A673 (cell line): ENCODE results near the gene TRMO.

Experiments
- EZH2 ChIP-seq: fragments of 200-600 bp; sonication (generic); IDR thresholded peaks from 2 replicates; pipeline ENCODE4 v1.6.1; 2017; ENCODE audit warnings: borderline replicate concordance, low read depth, mild to moderate bottlenecking, mixed read lengths, antibody characterized with exemption, low read length; ENCODE audit not compliant: poor library complexity, severe bottlenecking
- TF ChIP-seq, protein P1 (sequence below): fragments of 300-800, 200-600 bp; sonication (generic); conservative IDR thresholded peaks from 2 replicates; pipeline ENCODE4 v1.5.1; 2017; ENCODE audit warnings: low read depth, mild to moderate bottlenecking, antibody characterized with exemption, low read length, moderate library complexity, mixed read lengths

- TF ChIP-seq, protein P1, sequence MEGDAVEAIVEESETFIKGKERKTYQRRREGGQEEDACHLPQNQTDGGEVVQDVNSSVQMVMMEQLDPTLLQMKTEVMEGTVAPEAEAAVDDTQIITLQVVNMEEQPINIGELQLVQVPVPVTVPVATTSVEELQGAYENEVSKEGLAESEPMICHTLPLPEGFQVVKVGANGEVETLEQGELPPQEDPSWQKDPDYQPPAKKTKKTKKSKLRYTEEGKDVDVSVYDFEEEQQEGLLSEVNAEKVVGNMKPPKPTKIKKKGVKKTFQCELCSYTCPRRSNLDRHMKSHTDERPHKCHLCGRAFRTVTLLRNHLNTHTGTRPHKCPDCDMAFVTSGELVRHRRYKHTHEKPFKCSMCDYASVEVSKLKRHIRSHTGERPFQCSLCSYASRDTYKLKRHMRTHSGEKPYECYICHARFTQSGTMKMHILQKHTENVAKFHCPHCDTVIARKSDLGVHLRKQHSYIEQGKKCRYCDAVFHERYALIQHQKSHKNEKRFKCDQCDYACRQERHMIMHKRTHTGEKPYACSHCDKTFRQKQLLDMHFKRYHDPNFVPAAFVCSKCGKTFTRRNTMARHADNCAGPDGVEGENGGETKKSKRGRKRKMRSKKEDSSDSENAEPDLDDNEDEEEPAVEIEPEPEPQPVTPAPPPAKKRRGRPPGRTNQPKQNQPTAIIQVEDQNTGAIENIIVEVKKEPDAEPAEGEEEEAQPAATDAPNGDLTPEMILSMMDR: no peak
- TF ChIP-seq EZH2: no peak
These were observed 17.9 kb upstream of the TRMO start for GRCh38 chr9:97940233-97940632.
